OCI-LY7 (cell line): ENCODE results near the gene TPCN1. TPM values are rescaled to one million over a fixed set of nuclear protein-coding genes. Genes with fewer than 3 reads are reported as not detected.

ENCODE experiments used
- BruUV-seq: library from RNA; stranded (reverse); fragments of 400-500 nt; replicated peaks from 2 replicates; lab custom pipeline; 2021; lab: Mats Ljungman, UMichigan
- CTCF ChIA-PET: fragments of 300-600 bp; sonication (Branson Sonifier 250); formaldehyde crosslinking; loops from one replicate; lab custom pipeline; 2022; ENCODE audit warnings: antibody characterized with exemption; ENCODE audit not compliant: unreplicated experiment; lab: Charles Lee
- POLR2A ChIA-PET: fragments of 300-600 bp; sonication (Branson Sonifier 250); formaldehyde crosslinking; loops from one replicate; lab custom pipeline; 2022; ENCODE audit warnings: antibody characterized with exemption; lab: Charles Lee
- DNase-seq: peaks from one replicate; pipeline ENCODE4 v3.0.0-alpha.2; 2015; ENCODE audit warnings: low spot score
- H2AFZ ChIP-seq: fragments of 200-600 bp; sonication (generic), shearing (Covaris generic); 2 replicates; pipeline ENCODE4 v1.6.1; 2014; ENCODE audit warnings: mild to moderate bottlenecking, antibody characterized with exemption, low read length, moderate library complexity
- H3K27ac ChIP-seq: fragments of 200-600 bp; sonication (generic); 2 replicates; pipeline ENCODE4 v1.5.1; 2014; ENCODE audit warnings: mixed run types, low read depth, mild to moderate bottlenecking, moderate library complexity, low read length, inconsistent platforms; ENCODE audit not compliant: poor library complexity, severe bottlenecking
- H3K36me3 ChIP-seq: fragments of 200-600 bp; sonication (generic); 2 replicates; pipeline ENCODE4 v1.6.1; 2014; ENCODE audit warnings: mild to moderate bottlenecking, antibody characterized with exemption, low read length, moderate library complexity, mixed read lengths; ENCODE audit not compliant: insufficient read depth
- H3K4me1 ChIP-seq: fragments of 200-600 bp; sonication (generic); 2 replicates; pipeline ENCODE4 v1.5.1; 2014; ENCODE audit warnings: mild to moderate bottlenecking, low read length; ENCODE audit not compliant: insufficient read depth, poor library complexity, severe bottlenecking
- H3K4me2 ChIP-seq: fragments of 200-600 bp; sonication (generic); 2 replicates; pipeline ENCODE4 v1.6.1; 2014; ENCODE audit warnings: mild to moderate bottlenecking, low read length
- H3K4me3 ChIP-seq: fragments of 200-600 bp; sonication (generic); 2 replicates; pipeline ENCODE4 v1.5.1; 2014; ENCODE audit warnings: mild to moderate bottlenecking, low read depth, low read length; ENCODE audit not compliant: poor library complexity, severe bottlenecking
- H3K79me2 ChIP-seq: fragments of 200-600 bp; sonication (generic); 2 replicates; pipeline ENCODE4 v1.6.1; 2016; ENCODE audit warnings: low read depth, mild to moderate bottlenecking, low read length, moderate library complexity, mixed read lengths; ENCODE audit not compliant: insufficient read depth
- H3K9me2 ChIP-seq: fragments of 200-600 bp; sonication (generic); 2 replicates; pipeline ENCODE4 v1.6.1; 2016; ENCODE audit warnings: mild to moderate bottlenecking, low read length, mixed read lengths; ENCODE audit not compliant: insufficient read depth
- H3K9me3 ChIP-seq: fragments of 200-600 bp; sonication (generic); 2 replicates; pipeline ENCODE4 v1.6.1; 2014; ENCODE audit warnings: mild to moderate bottlenecking, mixed run types, low read length, mixed read lengths
- H4K20me1 ChIP-seq: fragments of 200-600 bp; sonication (generic); 2 replicates; pipeline ENCODE4 v1.6.1; 2014; ENCODE audit warnings: mild to moderate bottlenecking, antibody characterized with exemption, low read length, moderate library complexity, mixed read lengths; ENCODE audit not compliant: insufficient read depth
- CTCF ChIP-seq: fragments of 200-600 bp; sonication (generic); conservative IDR thresholded peaks from 2 replicates; pipeline ENCODE4 v1.5.1; 2014; ENCODE audit warnings: mild to moderate bottlenecking, antibody characterized with exemption, low read length, moderate library complexity, mixed read lengths
- EZH2phosphoT487 ChIP-seq: fragments of 200-600 bp; sonication (generic); IDR thresholded peaks from 2 replicates; pipeline ENCODE4 v1.6.1; 2018; ENCODE audit warnings: low read depth, borderline replicate concordance, mild to moderate bottlenecking, mixed run types, antibody characterized with exemption, low read length, moderate library complexity, mixed read lengths
- intact Hi-C: fragments of 100-400 bp; cut with micrococcal nuclease; formaldehyde crosslinking; loops from one replicate; pipeline ENCODE4 v1.10.0; 2022; ENCODE audit not compliant: unreplicated experiment
- total RNA-seq, 2 experiments: library from RNA; depleted of rRNA in 1 of 2; stranded (reverse); fragments of >200 nt in 1 of 2; shearing (Covaris generic) in 1 of 2; gene quantifications; 2 replicates each; pipeline ENCODE4 v1.2.3, GENCODE V29; 2014 to 2022

TPCN1 gene
- total RNA-seq, 2 experiments from 2014 or later = 96.0 to 160 TPM

DNA sequence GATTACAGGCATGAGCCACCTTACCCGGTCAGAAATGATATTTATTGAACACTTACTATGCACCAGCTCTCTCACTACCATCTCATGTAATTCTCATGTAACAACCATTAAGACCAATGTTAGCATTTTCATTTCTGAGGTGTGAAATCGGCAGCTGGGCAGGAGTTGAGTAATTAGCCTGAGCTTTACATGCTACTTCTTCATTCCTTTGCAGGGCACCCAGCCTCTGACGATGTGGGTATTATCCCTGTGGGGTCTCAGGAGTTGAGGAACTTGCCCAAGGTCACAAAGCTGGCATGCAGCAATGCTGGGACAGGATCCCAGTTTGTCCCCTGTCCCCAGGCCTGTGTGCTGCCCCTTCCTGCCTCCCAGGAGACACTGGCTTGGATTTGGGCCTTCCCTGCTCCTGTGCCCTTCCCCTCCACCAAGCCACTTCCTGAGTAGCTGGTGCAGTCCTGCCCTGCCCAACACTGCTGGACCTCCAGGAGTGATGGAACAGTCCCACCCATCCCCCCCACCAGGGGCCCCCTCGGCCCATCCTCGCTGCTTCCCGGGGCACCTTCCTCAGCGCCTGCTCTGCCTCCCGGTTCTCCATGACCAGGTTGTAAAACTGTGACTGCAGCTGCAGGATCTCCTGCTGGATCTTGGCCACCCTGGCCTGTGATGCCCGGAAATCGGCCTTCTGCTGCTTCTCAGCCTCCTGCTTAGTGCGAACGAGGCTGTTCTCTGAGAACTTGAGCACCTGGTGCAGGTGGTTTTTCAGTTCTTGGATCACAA, 21.1 kb upstream of the TPCN1 start:
- intact Hi-C loops = no loop called here
- TF ChIP-seq EZH2phosphoT487 (no peak), CTCF (no peak)
- peaks cover 68% of the 10 kb centered on the region for H3K4me1 ChIP-seq
- no peaks in the 10 kb centered on the region for H3K9me2 ChIP-seq
- TSS peak; percentile 14 for BruUV-seq
- H3K4me3 ChIP-seq = no peak overlapping the region
- ChIA-PET POLR2A (interaction anchor here (0.9 to 1.9 kb wide), 2 partner anchors 15 to 23 kb away, joined by 4 to 10 read pairs; partner anchors contain the start of genes DDX54 and RITA1), CTCF (interaction anchor here (0.7 to 1.0 kb wide), 2 partner anchors 17 to 225 kb away, joined by 3 to 5 read pairs; no protein-coding TSS in a partner anchor)
- H3K4me2 ChIP-seq = no peak overlapping the region
- H4K20me1 ChIP-seq = no peaks in the 10 kb centered on the region
- DNase-seq = no peak
- H3K9me3 ChIP-seq = peaks cover 7% of the 10 kb centered on the region; the same call in 1 of the 2 replicates
- H2AFZ ChIP-seq = no peak overlapping the region
- peaks cover 69% of the 10 kb centered on the region for H3K36me3 ChIP-seq
- H3K79me2 ChIP-seq = peaks cover 7% of the 10 kb centered on the region; the same call in 1 of the 2 replicates
- H3K27ac ChIP-seq = peak overlapping the region; percentile 5

- Histone ChIP-seq H3K9me3 (peaks cover 7% of the 10 kb centered on the region; the same call in 1 of the 2 replicates), H2AFZ (no peak overlapping the region), H3K36me3 (peaks cover 67% of the 10 kb centered on the region), H3K4me3 (no peak overlapping the region), H3K4me2 (no peak overlapping the region), H4K20me1 (no peaks in the 10 kb centered on the region), H3K9me2 (no peaks in the 10 kb centered on the region), H3K79me2 (peaks cover 12% of the 10 kb centered on the region; the same call in 1 of the 2 replicates), H3K4me1 (peaks cover 73% of the 10 kb centered on the region), H3K27ac (peak overlapping the region; percentile 37)
- no peak for DNase-seq
- BruUV-seq = no TSS peak
- TF ChIP-seq CTCF = no peak
- TF ChIP-seq EZH2phosphoT487 = no peak
- CTCF ChIA-PET = no interaction called here
- intact Hi-C loops = no loop called here
- POLR2A ChIA-PET = interaction anchor here (1.1 to 13.0 kb wide), 3 partner anchors 10 to 23 kb away, joined by 3 to 183 read pairs (median 10); partner anchors contain the start of gene TPCN1
These were observed 19.8 kb upstream of the TPCN1 start for GRCh38 chr12:113201187-113202177.
